ENCODE results near the gene EPS15. TPM values are rescaled to one million over a fixed set of nuclear protein-coding genes. Genes with fewer than 3 reads are reported as not detected.
"Not testable (repeated sequence)": the region's sequence is repeated elsewhere in the genome, so short reads cannot be mapped to it uniquely, and the experiment has no call there.

EPS15 gene
- total and polyA plus RNA-seq, 7 donors, result 9.8 to 71.9 (median 46.1) TPM

GRCh38 chr1:51565009-51565408 lies 45.9 kb upstream of the EPS15 start:
- intact Hi-C loops (cut with DNase I), result loop anchor here in 1 of 2 donors (5.0 kb wide), 1 partner anchor 37 kb away; no protein-coding TSS in a partner anchor
- ATAC-seq, result no peak
- Histone ChIP-seq H3K4me3 (no peak overlapping the region), H3K27me3 (ENCODE audit: insufficient read depth in 3 of 3, low read length in 2 of 3) (no peaks in the 10 kb centered on the region), H3K9me3 (no peaks in the 10 kb centered on the region), H3K4me1 (peaks cover 63% of the 10 kb centered on the region), H3K27ac (peak overlapping the region; percentile 53), H3K36me3 (ENCODE audit: insufficient read depth in 1 of 2, low read depth in 1 of 2) (no peaks in the 10 kb centered on the region)
- DNase-seq, result no peak
- no peak for TF ChIP-seq CTCF (IDR thresholded peaks at IDR 0.05)
- 68 to 79% (median 74%) methylated on average over 2 of the region's 2 CpGs for WGBS, 3 donors

- no peak for DNase-seq
- no peak for ATAC-seq
- peaks cover 60% of the 10 kb centered on the region for H3K4me1 ChIP-seq
- no peak for TF ChIP-seq CTCF (IDR thresholded peaks at IDR 0.05)
- no peaks in the 10 kb centered on the region for H3K9me3 ChIP-seq
- H3K36me3 ChIP-seq (ENCODE audit: insufficient read depth in 1 of 2, low read depth in 1 of 2), result no peaks in the 10 kb centered on the region
- intact Hi-C loops (cut with DNase I), result loop anchor here in 1 of 2 donors (5.0 kb wide), 1 partner anchor 53 kb away; the partner anchor contains the start of gene OSBPL9
- no peak overlapping the region for H3K4me3 ChIP-seq
- peak overlapping the region; percentile 53 for H3K27ac ChIP-seq
- H3K27me3 ChIP-seq (ENCODE audit: insufficient read depth in 3 of 3, low read length in 2 of 3), result no peaks in the 10 kb centered on the region
Observed at GRCh38 chr1:51564124-51564523, 45.1 kb upstream of the EPS15 start.

GRCh38 chr1:51561702-51562101 lies 42.6 kb upstream of the EPS15 start:
- Histone ChIP-seq H3K4me3 (no peak overlapping the region), H3K4me1 (peaks cover 49% of the 10 kb centered on the region), H3K27ac (peak overlapping the region; percentile 83), H3K27me3 (ENCODE audit: insufficient read depth in 3 of 3, low read length in 2 of 3) (no peaks in the 10 kb centered on the region), H3K9me3 (no peaks in the 10 kb centered on the region), H3K36me3 (ENCODE audit: insufficient read depth in 1 of 2, low read depth in 1 of 2) (no peaks in the 10 kb centered on the region)
- intact Hi-C loops (cut with DNase I), result loop anchor here in 1 of 2 donors (5.0 kb wide), 1 partner anchor 56 kb away; the partner anchor contains the start of gene OSBPL9
- WGBS, 3 donors, result 31 to 39% (median 37%) methylated on average over 1 of the region's 1 CpG
- DNase-seq (no peak), ATAC-seq (peak; percentile 75 to 90 (median 88))
- no peak for TF ChIP-seq CTCF (IDR thresholded peaks at IDR 0.05)

- H3K9me3 ChIP-seq; H3K36me3 ChIP-seq (ENCODE audit: insufficient read depth in 1 of 2, low read depth in 1 of 2); H3K4me3 ChIP-seq; H3K27me3 ChIP-seq (ENCODE audit: insufficient read depth in 3 of 3, low read length in 2 of 3): not testable (repeated sequence)
- intact Hi-C loops (cut with DNase I), result loop anchor here in 1 of 2 donors (5.0 kb wide), 1 partner anchor 56 kb away; the partner anchor contains the start of gene OSBPL9
- Histone ChIP-seq H3K27ac (peak overlapping the region; percentile 83), H3K4me1 (peaks cover 49% of the 10 kb centered on the region)
- DNase-seq, result peak in 1 of 2 donors; percentile 80
- ATAC-seq, result peak; percentile 78 to 82 (median 80)
- WGBS, 3 donors, result 19 to 44% (median 32%) methylated on average over 8 of the region's 8 CpGs
Observed at GRCh38 chr1:51560895-51561294, 41.8 kb upstream of the EPS15 start.

GRCh38 chr1:51560034-51560433 lies 41.0 kb upstream of the EPS15 start:
- no peak for TF ChIP-seq CTCF (IDR thresholded peaks at IDR 0.05)
- WGBS, 3 donors, result 58 to 77% (median 60%) methylated on average over 6 of the region's 6 CpGs
- peak in 1 of 4 donors; percentile 38 for ATAC-seq

More at GRCh38 chr1:51560034-51560433, 41.0 kb upstream of the EPS15 start:
- Histone ChIP-seq H3K36me3 (ENCODE audit: insufficient read depth in 1 of 2, low read depth in 1 of 2) (no peaks in the 10 kb centered on the region), H3K4me1 (peaks cover 49% of the 10 kb centered on the region), H3K27ac (peak overlapping the region; percentile 83), H3K9me3 (no peaks in the 10 kb centered on the region), H3K27me3 (ENCODE audit: insufficient read depth in 3 of 3, low read length in 2 of 3) (no peaks in the 10 kb centered on the region), H3K4me3 (no peak overlapping the region)
- no peak for DNase-seq
- intact Hi-C loops (cut with DNase I), result loop anchor here in 1 of 2 donors (5.0 kb wide), 1 partner anchor 57 kb away; the partner anchor contains the start of gene OSBPL9

Data from psoas muscle (tissue), 8 donors.